A673 (cell line): Measurements from ENCODE around the gene MPP1.

Experiments used
- CTCF ChIP-seq: fragments of 300-800, 200-600 bp; sonication (generic); conservative IDR thresholded peaks from 2 replicates; pipeline ENCODE4 v1.5.1; 2017; ENCODE audit warnings: low read depth, mild to moderate bottlenecking, antibody characterized with exemption, low read length, moderate library complexity, mixed read lengths
- EZH2 ChIP-seq: fragments of 200-600 bp; sonication (generic); IDR thresholded peaks from 2 replicates; pipeline ENCODE4 v1.6.1; 2017; ENCODE audit warnings: borderline replicate concordance, low read depth, mild to moderate bottlenecking, mixed read lengths, antibody characterized with exemption, low read length; ENCODE audit not compliant: poor library complexity, severe bottlenecking

GRCh38 chrX:154799556-154800348, 5.5 kb downstream of the MPP1 start:
- TF ChIP-seq CTCF, result no peak
- TF ChIP-seq EZH2, result no peak
